Glutamatergic neuron (in vitro differentiated cells): Measurements from ENCODE around the gene RAMP1. TPM values are rescaled to one million over a fixed set of nuclear protein-coding genes. Genes with fewer than 3 reads are reported as not detected.

Experiments used
- DNase-seq: peaks from one replicate; pipeline ENCODE4 v3.0.0; 2022
- H3K27ac Mint-ChIP-seq: one replicate; pipeline ENCODE4 v1.8.0; 2020; ENCODE audit warnings: mild to moderate bottlenecking, mixed read lengths, inconsistent platforms; ENCODE audit not compliant: unreplicated experiment
- H3K27me3 Mint-ChIP-seq: one replicate; pipeline ENCODE4 v1.8.0; 2020; ENCODE audit warnings: mild to moderate bottlenecking, moderate library complexity, mixed read lengths, inconsistent platforms; ENCODE audit not compliant: unreplicated experiment
- H3K36me3 Mint-ChIP-seq: one replicate; pipeline ENCODE4 v1.8.0; 2020; ENCODE audit warnings: mild to moderate bottlenecking, mixed read lengths, inconsistent platforms; ENCODE audit not compliant: unreplicated experiment
- H3K4me1 Mint-ChIP-seq: one replicate; pipeline ENCODE4 v1.8.0; 2020; ENCODE audit warnings: mild to moderate bottlenecking, low read depth, mixed read lengths, inconsistent platforms; ENCODE audit not compliant: unreplicated experiment
- H3K4me3 Mint-ChIP-seq: one replicate; pipeline ENCODE4 v1.8.0; 2020; ENCODE audit warnings: mild to moderate bottlenecking, mixed read lengths, inconsistent platforms; ENCODE audit not compliant: unreplicated experiment
- H3K9me3 Mint-ChIP-seq: one replicate; pipeline ENCODE4 v1.8.0; 2020; ENCODE audit warnings: mild to moderate bottlenecking, moderate library complexity, mixed read lengths, inconsistent platforms; ENCODE audit not compliant: unreplicated experiment
- total RNA-seq: library from RNA; stranded (reverse); fragmentation: NEBNext Ultra II Directional; extraction: Animal tissue kit (Norgen Biotek cat#: 25700); gene quantifications from one replicate; pipeline ENCODE4 v1.2.1, GENCODE V29; 2021; ENCODE audit not compliant: unreplicated experiment
- TF ChIP-seq, protein P1 (sequence below): fragments of 200-600 bp; sonication (generic); IDR thresholded peaks from one replicate; pipeline ENCODE4 v1.5.0; 2021; ENCODE audit not compliant: partially characterized antibody, unreplicated experiment

Gene RAMP1
- total RNA-seq, 1 donor from 2014 or later, result 7.6 TPM

DNA sequence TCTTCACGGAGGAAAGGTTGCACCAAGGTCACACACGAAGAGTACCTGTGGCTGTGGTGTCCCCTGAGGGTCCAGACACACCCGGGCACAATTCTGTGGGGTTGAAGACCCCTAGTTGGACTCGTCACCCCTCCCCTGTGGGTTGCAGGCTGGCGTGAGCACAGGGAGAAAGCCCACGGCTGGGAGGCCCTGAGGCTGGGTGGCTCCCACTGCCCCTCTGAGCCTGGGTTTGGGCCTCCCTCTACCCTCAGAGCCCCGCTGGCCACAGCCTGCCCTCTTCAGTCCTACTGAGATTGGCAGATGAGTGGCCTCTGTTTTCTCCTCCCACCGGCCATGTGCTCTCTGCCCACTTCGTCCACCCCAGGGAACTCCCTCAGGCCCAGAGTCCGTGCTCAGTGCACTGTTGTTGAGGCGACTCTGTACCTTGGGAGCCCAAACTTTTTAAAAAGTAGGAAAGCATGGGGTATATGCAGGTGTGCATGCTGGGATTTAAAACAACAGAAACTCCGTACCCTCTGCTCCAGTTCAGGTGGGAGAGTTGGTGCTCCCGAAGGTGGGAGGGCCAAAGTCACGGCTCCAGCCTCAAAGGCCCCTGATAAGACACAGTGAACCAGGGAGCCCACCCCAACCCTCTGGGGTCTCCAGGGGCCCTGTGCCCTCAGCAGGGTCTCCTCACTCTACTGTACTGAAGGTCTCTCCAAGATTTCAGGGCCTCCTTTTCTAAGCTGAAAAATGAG is 19.1 kb downstream of the RAMP1 start:
- Mint-ChIP-seq H3K36me3 (peaks cover 9% of the 10 kb centered on the region), H3K27ac (peak overlapping the region; percentile 91), H3K4me3 (no peak overlapping the region), H3K27me3 (no peaks in the 10 kb centered on the region), H3K4me1 (peaks cover 8% of the 10 kb centered on the region), H3K9me3 (peaks cover 9% of the 10 kb centered on the region)
- DNase-seq, result no peak
- TF ChIP-seq, protein P1, sequence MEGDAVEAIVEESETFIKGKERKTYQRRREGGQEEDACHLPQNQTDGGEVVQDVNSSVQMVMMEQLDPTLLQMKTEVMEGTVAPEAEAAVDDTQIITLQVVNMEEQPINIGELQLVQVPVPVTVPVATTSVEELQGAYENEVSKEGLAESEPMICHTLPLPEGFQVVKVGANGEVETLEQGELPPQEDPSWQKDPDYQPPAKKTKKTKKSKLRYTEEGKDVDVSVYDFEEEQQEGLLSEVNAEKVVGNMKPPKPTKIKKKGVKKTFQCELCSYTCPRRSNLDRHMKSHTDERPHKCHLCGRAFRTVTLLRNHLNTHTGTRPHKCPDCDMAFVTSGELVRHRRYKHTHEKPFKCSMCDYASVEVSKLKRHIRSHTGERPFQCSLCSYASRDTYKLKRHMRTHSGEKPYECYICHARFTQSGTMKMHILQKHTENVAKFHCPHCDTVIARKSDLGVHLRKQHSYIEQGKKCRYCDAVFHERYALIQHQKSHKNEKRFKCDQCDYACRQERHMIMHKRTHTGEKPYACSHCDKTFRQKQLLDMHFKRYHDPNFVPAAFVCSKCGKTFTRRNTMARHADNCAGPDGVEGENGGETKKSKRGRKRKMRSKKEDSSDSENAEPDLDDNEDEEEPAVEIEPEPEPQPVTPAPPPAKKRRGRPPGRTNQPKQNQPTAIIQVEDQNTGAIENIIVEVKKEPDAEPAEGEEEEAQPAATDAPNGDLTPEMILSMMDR, result no peak

DNA sequence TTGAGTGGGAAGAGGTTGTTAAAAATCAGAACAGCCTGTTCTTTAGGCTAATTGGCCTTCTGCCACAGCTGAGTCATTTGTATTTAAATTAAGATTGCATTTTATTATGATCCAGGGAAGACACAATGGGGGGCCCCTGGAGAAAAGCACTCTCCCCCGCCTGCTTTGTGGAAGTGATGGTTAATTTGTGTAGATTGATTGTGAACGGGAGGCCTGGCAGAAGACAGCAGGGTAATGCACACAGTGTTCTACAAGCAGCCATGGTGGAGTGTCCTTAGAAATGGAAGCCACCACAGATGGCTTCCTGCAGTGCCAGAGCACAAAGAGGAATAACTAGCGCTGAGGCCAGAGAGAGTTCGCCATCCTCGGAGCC is 19.6 kb downstream of the RAMP1 start:
- DNase-seq, result no peak
- Mint-ChIP-seq H3K27ac (peak overlapping the region; percentile 91), H3K36me3 (peaks cover 9% of the 10 kb centered on the region), H3K9me3 (peaks cover 10% of the 10 kb centered on the region), H3K4me3 (no peak overlapping the region), H3K4me1 (peaks cover 11% of the 10 kb centered on the region), H3K27me3 (peaks cover 2% of the 10 kb centered on the region)
- TF ChIP-seq, protein P1, result no peak

DNA sequence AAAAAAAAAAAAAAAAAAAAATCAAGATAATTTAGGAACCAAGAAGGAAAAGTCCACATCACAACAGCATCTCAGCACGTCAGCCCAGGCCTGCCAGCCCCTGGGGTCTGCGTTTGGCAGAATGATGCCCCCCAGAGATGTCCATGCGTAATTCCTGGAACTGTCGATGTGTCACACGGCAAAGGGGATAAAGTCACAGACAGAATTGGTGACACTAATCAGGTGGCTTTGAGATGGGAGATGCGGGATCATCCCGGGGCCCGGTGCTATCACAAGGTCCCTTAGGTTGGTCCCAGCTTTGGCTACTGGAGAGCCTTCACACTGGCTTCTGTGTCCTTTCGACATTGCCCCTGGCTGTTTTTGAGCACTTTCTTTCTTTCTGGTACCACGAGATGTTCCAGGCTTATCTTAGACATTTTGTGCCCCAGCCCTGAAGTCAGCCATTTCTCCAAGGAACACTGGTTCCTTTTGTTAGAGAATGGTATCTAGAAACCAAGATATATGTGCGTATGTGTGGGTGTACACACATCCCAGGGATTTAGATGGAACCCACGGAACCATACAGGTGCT is 20.7 kb downstream of the RAMP1 start:
- TF ChIP-seq, protein P1, result no peak
- Mint-ChIP-seq H3K27me3 (peaks cover 4% of the 10 kb centered on the region), H3K4me1 (peaks cover 11% of the 10 kb centered on the region), H3K9me3 (peaks cover 13% of the 10 kb centered on the region), H3K36me3 (peaks cover 9% of the 10 kb centered on the region), H3K4me3 (no peak overlapping the region), H3K27ac (no peak overlapping the region)
- DNase-seq, result no peak

DNA sequence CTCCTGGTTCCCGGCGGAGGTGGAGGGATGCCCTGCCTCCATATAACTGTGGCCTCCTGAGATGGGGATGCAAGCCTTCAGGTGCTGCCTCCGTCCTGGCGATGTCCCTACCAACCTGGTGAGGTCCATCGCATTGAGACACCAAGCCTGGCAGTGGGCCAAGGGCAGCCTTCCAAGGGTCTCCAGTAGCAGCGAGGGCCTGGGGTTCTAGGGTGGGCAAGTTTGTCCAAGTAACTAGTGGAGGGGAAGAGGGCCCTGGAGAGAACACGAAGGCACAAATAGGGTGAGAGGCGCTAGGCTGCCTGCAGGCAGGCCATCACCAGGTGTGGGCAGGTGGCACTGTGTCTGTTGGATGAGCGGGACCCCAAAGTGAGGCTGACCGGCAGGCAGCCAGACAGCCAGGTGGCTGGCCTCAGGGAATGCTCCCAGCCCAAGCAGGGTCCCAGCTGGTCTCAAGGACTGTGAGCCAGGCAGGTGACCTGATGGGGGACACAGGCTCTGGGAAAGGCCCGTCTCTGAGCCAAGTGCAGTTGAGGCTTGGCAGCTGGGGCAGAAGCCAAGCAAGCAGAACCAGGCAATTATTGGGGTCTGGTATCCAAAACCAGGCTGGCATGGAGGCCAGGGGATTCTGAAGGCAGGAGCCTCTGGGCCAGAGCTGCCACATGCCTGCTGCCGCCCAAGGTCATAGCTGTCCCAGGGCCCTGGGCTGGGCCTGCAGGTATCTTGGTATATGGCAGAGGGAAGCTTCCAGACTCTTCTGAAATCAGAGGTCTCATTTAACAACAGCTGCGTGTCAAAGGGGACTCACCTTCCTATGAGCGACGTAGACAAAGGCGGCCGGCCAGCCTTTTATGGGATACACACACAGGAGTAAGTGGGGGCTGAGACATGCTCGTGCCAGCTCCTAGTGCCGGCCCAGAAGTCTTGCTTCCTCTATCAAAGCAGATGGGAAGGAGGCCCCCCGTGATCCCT is 23.4 kb downstream of the RAMP1 start:
- H3K9me3 Mint-ChIP-seq, result peaks cover 15% of the 10 kb centered on the region
- DNase-seq, result no peak
- TF ChIP-seq, protein P1, result no peak
- H3K4me1 Mint-ChIP-seq, result peaks cover 11% of the 10 kb centered on the region
- no peak overlapping the region for H3K27ac Mint-ChIP-seq
- peaks cover 4% of the 10 kb centered on the region for H3K27me3 Mint-ChIP-seq
- H3K36me3 Mint-ChIP-seq, result peaks cover 9% of the 10 kb centered on the region
- no peak overlapping the region for H3K4me3 Mint-ChIP-seq
